ENCODE results near the gene VRK2. TPM values are rescaled to one million over a fixed set of nuclear protein-coding genes. Genes with fewer than 3 reads are reported as not detected.
"Not testable (repeated sequence)": the region's sequence is repeated elsewhere in the genome, so short reads cannot be mapped to it uniquely, and the experiment has no call there.

VRK2 gene
- total RNA-seq, 1 donor from 2014 or later: 23.1 TPM

DNA sequence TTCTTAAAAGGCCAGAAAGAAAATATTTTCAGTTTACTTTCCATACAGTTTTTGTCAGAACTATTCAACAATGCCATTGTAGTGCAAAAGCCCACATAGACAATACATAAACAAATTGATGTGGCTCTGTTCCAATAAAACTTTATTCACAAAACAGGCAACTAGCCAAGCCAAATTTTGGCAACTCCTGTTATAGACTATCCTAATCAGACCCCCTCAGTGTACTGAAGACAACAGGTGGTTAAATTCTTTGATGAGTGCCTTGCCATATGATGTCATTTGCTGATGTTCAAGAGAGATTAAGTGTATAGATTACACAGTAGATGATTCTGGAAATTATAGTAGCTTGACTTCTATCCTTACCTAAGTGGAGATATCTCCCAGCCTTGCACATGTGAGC lies 111.1 kb downstream of the VRK2 start:
- H3K27ac ChIP-seq: no peak overlapping the region
- intact Hi-C loops (cut with DNase I): no loop called here
- no peak for TF ChIP-seq POLR2A (IDR thresholded peaks at IDR 0.05)
- TF ChIP-seq, protein P1, sequence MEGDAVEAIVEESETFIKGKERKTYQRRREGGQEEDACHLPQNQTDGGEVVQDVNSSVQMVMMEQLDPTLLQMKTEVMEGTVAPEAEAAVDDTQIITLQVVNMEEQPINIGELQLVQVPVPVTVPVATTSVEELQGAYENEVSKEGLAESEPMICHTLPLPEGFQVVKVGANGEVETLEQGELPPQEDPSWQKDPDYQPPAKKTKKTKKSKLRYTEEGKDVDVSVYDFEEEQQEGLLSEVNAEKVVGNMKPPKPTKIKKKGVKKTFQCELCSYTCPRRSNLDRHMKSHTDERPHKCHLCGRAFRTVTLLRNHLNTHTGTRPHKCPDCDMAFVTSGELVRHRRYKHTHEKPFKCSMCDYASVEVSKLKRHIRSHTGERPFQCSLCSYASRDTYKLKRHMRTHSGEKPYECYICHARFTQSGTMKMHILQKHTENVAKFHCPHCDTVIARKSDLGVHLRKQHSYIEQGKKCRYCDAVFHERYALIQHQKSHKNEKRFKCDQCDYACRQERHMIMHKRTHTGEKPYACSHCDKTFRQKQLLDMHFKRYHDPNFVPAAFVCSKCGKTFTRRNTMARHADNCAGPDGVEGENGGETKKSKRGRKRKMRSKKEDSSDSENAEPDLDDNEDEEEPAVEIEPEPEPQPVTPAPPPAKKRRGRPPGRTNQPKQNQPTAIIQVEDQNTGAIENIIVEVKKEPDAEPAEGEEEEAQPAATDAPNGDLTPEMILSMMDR (IDR thresholded peaks at IDR 0.05): no peak
- no peak for TF ChIP-seq POLR2AphosphoS5 (IDR thresholded peaks at IDR 0.05; ENCODE audit: insufficient read depth in 1 of 2, low read depth in 1 of 2)
- H3K27me3 ChIP-seq: no peaks in the 10 kb centered on the region
- H3K36me3 ChIP-seq: peaks cover 0 to 35% of the 10 kb centered on the region in 2 donors
- H3K4me3 ChIP-seq: no peak overlapping the region
- H3K4me1 ChIP-seq: no peaks in the 10 kb centered on the region
- DNase-seq (ENCODE audit: extremely low spot score in 2 of 2): no peak
- no peaks in the 10 kb centered on the region for H3K9me3 ChIP-seq

DNA sequence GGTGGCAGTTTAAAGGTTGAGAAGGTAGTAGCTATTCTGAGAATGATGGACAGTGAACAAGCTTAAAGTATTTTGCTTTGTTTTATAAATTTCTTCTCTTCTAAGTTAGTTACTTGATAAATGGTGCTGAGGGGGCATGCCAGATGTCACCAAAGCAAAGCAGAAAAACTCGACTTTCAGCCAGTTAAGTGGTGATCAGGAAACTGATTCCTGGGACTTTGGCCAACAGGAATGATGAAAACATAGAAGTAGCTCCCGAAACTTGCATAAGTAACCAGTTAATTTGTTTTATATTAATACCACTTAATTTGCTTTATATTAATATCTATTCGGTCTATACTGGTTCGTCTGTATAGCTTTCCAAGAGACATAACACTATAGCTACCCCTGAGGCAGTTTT lies 111.9 kb downstream of the VRK2 start:
- H3K9me3 ChIP-seq: no peaks in the 10 kb centered on the region
- H3K4me1 ChIP-seq: no peaks in the 10 kb centered on the region
- TF ChIP-seq, protein P1 (IDR thresholded peaks at IDR 0.05): no peak
- no peak for TF ChIP-seq POLR2AphosphoS5 (IDR thresholded peaks at IDR 0.05; ENCODE audit: insufficient read depth in 1 of 2, low read depth in 1 of 2)
- no peak for TF ChIP-seq POLR2A (IDR thresholded peaks at IDR 0.05)
- intact Hi-C loops (cut with DNase I): no loop called here
- no peaks in the 10 kb centered on the region for H3K27me3 ChIP-seq
- H3K36me3 ChIP-seq: peaks cover 0 to 35% of the 10 kb centered on the region in 2 donors
- no peak overlapping the region for H3K4me3 ChIP-seq
- DNase-seq (ENCODE audit: extremely low spot score in 2 of 2): no peak
- no peak overlapping the region for H3K27ac ChIP-seq

DNA sequence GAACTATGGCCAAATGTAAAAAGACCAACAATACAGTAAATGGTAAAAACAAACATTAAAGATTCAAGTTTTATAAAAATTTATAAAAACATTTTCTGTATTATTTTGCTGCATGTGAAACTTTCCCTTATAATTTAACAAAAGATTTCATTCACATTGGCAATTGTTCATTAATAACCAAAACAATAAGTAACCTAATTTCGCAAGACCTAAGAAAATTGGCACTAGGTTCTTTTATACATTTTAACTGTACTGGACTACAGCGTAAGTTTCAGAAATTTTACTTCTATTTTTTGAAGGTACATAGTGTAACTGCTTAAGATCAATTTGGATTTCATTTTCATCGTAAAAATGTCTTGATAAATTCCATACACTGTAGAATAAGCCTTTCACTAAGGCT lies 117.3 kb downstream of the VRK2 start:
- Histone ChIP-seq H3K27me3 (no peaks in the 10 kb centered on the region), H3K4me3 (no peak overlapping the region), H3K36me3 (peaks cover 0 to 17% of the 10 kb centered on the region in 2 donors), H3K27ac (no peak overlapping the region), H3K4me1 (no peaks in the 10 kb centered on the region), H3K9me3 (no peaks in the 10 kb centered on the region)
- DNase-seq (ENCODE audit: extremely low spot score in 2 of 2): no peak
- intact Hi-C loops (cut with DNase I): no loop called here
- TF ChIP-seq POLR2AphosphoS5 (IDR thresholded peaks at IDR 0.05; ENCODE audit: insufficient read depth in 1 of 2, low read depth in 1 of 2): no peak
- TF ChIP-seq POLR2A (IDR thresholded peaks at IDR 0.05): no peak
- TF ChIP-seq, protein P1 (IDR thresholded peaks at IDR 0.05): no peak

DNA sequence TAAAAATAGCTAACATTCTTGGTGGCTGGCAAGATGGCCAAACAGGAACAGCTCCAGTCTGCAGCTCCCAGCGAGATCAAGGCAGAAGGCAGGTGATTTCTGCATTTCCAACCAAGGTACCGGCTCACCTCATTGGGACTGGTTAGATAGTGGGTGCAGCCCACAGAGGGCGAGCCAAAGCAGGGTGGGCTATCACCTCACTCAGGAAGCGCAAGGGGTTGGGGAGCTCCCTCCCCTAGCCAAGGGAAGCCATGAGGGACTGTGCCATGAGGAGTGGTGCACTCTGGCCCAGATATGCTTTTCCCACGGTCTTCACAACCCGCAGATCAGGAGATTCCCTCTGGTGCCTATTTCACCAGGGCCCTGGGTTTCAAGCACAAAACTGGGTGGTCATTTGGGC lies 121.5 kb downstream of the VRK2 start:
- H3K4me1 ChIP-seq; DNase-seq (ENCODE audit: extremely low spot score in 2 of 2); H3K27ac ChIP-seq; H3K27me3 ChIP-seq; H3K9me3 ChIP-seq; H3K4me3 ChIP-seq; intact Hi-C loops (cut with DNase I); H3K36me3 ChIP-seq: not testable (repeated sequence)

DNA sequence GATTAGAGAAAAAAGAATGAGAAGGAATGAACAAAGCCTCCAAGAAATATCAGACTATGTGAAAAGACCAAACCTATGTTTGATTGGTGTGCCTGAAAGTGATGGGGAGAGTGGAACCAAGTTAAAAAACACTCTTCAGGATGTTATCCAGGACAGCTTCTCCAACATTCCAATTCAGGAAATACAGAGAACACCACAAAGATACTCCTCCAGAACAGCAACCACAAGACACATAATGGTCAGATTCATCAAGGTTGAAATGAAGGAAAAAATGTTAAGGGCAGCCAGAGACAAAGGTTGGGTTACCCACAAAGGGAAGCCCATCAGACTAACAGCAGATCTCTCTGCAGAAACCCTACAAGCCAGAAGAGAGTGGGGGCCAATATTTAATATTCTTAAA lies 123.2 kb downstream of the VRK2 start:
- DNase-seq (ENCODE audit: extremely low spot score in 2 of 2); H3K36me3 ChIP-seq; H3K9me3 ChIP-seq; H3K27ac ChIP-seq; H3K4me3 ChIP-seq; H3K4me1 ChIP-seq; H3K27me3 ChIP-seq; intact Hi-C loops (cut with DNase I): not testable (repeated sequence)

DNA sequence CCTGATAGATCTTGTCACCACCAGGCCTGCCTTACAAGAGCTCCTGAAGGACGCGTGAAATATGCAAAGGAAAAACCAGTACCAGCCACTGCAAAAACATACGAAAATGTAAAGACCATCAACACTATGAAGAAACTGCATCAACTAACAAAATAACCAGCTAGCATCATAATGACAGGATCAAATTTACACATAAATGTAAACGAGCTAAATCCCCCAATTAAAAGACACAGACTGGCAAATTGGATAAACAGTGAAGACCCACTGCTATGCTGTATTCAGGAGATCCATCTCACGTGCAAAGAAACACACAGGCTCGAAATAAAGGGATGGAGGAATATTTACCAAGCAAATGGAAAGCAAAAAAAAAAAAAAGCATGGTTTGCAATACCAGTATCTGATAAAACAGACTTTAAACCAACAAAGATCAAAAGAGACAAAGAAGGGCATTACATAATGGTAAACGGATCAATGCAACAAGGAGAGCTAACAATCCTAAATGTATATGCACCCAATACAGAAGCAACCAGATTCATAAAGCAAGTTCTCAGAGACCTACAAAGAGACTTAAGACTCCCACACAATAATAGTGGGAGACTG lies 123.8 kb downstream of the VRK2 start:
- H3K4me1 ChIP-seq; H3K27me3 ChIP-seq; DNase-seq (ENCODE audit: extremely low spot score in 2 of 2); H3K27ac ChIP-seq; H3K36me3 ChIP-seq; H3K9me3 ChIP-seq; H3K4me3 ChIP-seq; intact Hi-C loops (cut with DNase I): not testable (repeated sequence)

DNA sequence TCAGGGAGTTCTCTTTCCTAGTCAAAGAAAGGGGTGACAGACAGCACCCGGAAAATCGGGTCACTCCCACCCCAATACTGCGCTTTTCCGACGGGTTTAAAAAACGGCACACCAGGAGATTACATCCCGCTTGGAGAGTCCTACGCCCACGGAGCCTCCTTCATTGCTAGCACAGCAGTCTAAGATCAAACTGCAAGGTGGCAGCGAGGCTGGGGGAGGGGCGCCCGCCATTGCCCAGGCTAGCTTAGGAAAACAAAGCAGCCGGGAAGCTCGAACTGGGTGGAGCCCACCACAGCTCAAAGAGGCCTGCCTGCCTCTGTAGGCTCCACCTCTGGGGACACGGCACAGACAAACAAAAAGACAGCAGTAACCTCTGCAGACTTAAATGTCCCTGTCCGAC lies 125.2 kb downstream of the VRK2 start:
- H3K27me3 ChIP-seq; intact Hi-C loops (cut with DNase I); H3K36me3 ChIP-seq; H3K4me3 ChIP-seq; H3K4me1 ChIP-seq; H3K9me3 ChIP-seq; DNase-seq (ENCODE audit: extremely low spot score in 2 of 2); H3K27ac ChIP-seq: not testable (repeated sequence)

DNA sequence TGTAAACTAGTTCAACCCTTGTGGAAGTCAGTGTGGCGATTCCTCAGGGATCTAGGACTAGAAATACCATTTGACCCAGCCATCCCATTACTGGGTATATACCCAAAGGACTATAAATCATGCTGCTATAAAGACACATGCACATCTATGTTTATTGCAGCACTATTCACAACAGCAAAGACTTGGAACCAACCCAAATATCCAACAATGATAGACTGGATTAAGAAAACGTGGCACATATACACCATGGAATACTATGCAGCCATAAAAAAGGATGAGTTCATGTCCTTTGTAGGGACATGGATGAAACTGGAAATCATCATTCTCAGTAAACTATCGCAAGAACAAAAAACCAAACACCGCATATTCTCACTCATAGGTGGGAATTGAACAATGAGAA lies 130.6 kb downstream of the VRK2 start:
- H3K36me3 ChIP-seq; H3K4me1 ChIP-seq; H3K27me3 ChIP-seq; H3K9me3 ChIP-seq; H3K4me3 ChIP-seq; H3K27ac ChIP-seq; DNase-seq (ENCODE audit: extremely low spot score in 2 of 2); intact Hi-C loops (cut with DNase I): not testable (repeated sequence)

DNA sequence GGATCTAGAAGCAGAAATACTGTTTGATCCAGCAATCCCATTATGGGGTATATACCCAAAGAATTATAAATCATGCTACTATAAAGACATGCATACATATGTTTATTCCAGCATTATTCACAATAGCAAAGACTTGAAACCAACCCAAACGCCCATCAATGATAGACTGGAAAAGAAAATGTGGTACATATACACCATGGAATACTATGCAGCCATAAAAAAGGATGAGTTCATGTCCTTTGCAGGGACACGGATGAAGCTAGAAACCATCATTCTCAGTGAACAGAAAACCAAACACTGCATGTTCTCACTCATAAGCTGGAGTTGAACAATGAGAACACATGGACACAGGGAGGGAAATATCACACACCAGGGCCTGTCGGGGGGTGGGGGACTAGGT lies 133.6 kb downstream of the VRK2 start:
- H3K4me1 ChIP-seq; H3K9me3 ChIP-seq; H3K4me3 ChIP-seq; H3K27ac ChIP-seq; H3K27me3 ChIP-seq; H3K36me3 ChIP-seq; DNase-seq (ENCODE audit: extremely low spot score in 2 of 2); intact Hi-C loops (cut with DNase I): not testable (repeated sequence)
